ENCODE measurements around the gene CD69.

CD69 gene

DNA sequence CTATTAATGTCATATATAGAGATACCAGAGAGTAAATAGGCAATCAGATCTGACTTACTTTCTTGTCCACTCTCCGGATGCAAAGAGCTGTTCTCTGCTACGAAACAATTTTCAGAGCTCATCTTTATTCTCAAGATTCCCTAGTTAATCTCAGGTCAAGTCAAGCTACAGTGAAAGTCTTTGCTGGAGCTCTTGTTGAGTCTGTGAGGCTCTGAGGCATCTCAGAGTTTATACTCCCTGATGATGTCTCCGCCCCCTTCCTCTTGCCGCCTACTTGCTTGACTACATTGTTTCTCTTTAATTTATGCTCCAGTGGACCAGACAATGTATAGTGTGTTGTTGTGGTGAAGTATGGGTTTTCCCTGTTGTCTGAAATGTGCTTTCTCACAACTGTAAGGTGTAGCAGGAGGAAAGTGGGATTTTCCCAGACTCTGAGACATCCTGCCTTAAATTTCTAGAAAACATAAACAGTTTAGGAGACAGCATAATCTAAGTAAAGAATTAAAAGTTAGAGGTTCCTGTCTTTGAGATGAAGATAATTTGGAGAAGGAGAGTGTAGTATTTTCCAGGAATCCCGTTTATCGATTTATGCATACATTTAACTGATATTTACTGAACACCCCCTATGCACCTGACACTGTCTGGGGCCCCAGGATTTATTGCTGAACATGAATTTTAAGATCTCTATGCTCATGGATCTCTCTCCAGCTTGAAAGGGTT is at the start of gene CD69:
TSS of gene CD69 (minus strand) at position 203 of the 720 bp plus-strand sequence. CDS start at position 122, 81 bp downstream.
- DNase-seq (ENCODE audit: low read depth in 3 of 3), result peak; percentile 54 to 77 (median 77)

DNA sequence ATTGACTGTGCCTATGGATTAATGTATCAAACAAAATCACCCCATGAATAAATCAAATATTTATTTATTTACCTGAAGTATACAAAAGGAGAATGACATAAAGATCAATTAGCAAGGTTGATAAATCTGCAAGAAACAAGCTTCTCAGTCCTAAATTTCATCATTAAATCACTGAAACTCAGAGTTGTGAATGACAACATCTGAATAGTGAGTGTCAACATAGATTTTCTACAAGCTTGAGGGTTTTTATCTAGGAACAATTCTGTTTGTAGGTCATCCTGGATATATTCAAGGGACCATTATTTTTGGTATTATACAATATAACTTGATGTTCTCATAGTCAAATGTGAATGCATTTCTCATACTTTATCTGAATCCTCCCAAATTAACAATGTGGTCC is 49.2 kb upstream of the CD69 start:
- DNase-seq (ENCODE audit: low read depth in 3 of 3), result no peak

DNA sequence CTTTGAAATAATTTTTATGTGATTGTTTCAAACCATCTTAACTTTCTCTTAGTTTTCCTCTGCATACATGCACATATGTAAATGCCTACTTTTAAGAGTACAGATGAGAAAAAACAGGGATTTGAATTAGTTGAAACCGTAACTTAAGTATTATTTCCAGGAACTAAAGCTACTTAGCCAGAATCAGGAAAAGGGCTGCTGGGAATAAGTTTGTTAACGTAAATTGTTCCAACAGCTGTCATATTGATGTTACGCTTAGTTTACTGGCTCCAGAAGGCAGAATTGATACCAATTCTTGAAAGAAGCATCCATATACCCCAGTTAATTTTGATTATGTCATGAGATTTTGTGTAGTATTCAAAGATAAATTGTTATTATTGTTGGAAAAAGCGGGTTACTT is 48.6 kb upstream of the CD69 start:
- no peak for DNase-seq (ENCODE audit: low read depth in 3 of 3)

DNA sequence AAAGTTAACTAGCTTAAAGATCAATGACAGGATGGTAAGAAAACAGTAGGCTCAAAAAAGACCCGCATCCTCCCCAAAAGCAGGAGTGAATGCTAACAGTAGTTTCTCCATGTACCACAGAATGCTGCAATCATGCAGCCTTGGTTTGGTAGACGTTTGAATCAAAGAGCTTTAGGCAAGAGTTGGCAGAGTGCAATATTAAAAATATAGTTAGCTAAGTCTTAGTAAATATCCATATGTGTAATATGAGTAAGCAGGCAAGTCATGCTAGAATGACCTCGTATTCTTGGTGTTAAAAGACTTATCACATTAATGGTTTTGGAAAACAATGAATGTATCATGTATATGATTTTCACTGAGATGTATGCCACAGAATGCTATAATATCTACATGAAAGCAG is 47.8 kb upstream of the CD69 start:
- no peak for DNase-seq (ENCODE audit: low read depth in 3 of 3)

DNA sequence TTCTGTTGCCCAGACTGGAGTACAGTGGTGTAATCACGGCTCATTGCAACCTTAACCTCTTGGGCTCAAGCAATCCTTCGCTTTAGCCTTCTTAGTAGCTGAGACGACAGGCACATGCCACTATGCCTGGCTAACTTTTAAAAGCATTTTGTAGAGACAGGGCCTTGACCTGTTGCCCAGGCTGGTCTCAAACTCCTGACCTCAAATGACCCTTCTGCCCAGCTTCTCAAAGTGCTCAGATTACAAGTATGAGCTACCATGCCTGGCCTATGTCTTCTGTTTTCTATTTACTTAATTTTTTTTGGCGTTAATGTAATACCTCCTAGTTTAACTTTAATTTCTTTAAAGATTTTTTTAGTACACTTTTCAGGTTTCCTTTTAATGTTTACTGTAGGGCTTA is 46.0 kb upstream of the CD69 start:
- no peak for DNase-seq (ENCODE audit: low read depth in 3 of 3)

DNA sequence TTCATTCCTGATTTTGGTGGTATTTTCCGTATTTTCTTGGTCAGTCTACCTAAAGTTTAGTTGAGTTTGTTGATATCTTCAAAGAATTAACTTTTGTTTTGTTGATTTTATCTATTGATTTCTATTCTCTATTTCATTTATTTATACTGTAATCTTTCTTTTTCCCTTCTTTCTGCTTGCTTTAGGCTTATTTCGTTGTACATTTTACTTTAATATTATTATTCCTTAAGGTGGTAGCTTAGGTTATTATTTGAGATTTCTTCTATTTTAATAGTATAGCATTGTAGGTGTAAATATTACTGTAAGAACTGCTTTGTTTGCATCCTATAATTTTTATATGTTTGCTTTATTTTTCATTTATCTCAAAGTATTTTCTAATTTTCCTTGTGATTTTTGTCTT is 45.2 kb upstream of the CD69 start:
- DNase-seq (ENCODE audit: low read depth in 3 of 3), result no peak

DNA sequence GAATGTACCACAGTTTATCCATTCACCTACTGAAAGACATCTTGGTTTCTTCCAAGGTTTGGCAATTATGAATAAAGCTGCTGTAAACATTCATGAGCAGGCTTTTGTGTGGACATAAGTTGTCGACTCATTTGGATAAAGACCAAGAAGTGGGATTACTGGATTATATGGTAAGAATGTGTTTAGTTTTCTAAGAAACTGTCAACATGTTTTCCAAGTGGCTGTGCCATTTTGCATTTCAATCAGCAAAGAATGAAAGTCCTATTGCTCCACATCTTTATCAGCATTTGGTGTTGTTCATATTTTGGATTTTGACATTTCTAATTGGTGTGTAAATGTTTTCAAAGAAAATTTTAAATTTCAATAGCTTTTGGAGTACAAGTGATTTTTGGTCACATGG is 39.3 kb upstream of the CD69 start:
- DNase-seq (ENCODE audit: low read depth in 3 of 3), result no peak

DNA sequence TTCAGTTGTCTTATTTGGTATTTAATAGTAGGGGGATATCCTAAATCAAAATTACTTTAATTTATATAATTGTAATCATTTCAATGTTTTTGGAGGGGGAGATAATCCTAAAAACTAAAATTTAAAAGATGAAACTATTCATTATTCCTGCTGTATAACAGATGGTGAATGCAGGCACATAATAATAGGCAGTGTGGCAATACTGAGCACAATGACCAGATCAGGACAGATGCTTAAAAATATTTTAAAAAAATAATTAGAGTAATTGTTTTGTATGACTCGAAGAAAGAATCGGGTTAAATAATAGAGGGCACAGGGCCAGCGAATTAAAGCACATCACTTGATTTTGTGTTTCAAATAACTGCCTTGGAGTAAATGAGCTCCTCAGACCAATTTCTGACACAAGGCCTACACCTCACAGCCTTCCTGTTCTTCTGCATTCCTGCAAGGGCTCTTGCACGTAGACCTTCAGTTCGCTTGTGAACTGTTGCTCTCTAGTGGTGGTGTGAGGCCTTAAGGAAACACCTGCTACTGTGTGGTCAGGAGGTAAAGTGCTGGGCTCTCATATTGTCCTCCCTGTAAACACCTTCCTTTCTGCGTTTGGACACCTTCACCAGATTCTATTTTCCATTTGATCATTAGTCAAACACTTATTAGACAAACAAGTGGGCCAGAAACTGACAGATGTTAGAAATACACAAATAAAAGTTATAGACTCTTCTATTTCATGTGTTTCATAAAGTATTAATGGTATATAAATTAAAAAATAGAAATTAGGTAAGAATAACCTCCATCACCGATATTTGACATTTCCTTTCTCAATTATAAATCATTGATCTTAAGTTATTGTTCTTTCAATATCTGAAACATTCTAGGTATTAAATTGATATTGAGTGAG is 37.3 kb upstream of the CD69 start:
- peak; percentile 35 to 59 (median 43) for DNase-seq (ENCODE audit: low read depth in 3 of 3)

DNA sequence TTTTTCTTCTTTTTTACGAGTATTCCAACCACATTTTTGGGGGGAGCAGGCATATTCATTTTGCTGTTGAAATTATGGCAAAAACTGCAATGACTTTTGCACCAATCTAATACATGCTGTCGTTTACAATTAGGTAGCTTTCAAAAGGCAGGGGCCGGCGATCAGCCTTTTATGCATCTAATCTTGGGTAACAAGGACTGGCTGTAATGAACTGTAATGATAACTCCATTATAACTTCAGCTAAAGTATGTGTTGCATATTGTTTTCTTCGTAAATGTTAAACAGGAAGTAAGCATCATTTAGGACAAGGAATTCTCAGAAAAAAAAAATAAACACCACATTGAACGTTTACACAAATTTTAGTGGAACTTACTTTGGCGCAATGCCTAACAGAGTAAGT is 36.3 kb upstream of the CD69 start:
- no peak for DNase-seq (ENCODE audit: low read depth in 3 of 3)

DNA sequence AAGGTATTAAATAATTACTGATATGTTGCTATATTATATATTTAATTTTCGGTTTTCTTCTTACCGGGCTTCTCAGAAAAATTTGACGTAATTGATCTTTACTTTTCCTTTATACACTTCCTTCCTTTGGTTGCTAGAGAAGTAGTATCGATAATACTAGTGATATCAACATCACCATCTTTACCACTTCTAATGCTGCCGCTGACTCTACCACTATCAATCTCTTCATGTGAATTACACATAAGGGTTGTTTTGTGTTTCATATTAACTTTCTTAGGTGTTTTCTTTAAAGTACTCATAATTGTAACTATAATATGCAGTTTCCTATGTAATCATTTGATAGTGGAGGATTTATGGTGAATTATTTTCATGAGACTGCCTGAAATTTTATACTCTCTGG is 35.6 kb upstream of the CD69 start:
- no peak for DNase-seq (ENCODE audit: low read depth in 3 of 3)

DNA sequence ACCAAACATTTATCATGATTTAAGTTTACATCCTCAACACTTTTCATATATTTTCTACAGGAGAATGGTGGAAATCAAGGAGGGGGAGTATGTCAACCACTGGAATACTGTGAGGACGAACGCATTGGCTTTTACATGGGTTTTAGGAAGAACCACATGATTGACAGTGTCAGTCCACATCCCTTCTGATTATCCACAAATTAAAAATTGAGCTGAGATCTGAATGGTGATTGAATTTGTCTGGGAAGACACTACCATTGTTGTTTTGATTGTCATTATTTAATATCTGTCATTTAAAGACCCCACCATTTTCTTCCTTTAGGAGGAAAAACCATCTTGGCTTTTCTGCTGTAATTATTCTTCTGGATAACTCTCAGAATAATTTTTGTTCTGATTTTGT is 35.2 kb upstream of the CD69 start:
- no peak for DNase-seq (ENCODE audit: low read depth in 3 of 3)

DNA sequence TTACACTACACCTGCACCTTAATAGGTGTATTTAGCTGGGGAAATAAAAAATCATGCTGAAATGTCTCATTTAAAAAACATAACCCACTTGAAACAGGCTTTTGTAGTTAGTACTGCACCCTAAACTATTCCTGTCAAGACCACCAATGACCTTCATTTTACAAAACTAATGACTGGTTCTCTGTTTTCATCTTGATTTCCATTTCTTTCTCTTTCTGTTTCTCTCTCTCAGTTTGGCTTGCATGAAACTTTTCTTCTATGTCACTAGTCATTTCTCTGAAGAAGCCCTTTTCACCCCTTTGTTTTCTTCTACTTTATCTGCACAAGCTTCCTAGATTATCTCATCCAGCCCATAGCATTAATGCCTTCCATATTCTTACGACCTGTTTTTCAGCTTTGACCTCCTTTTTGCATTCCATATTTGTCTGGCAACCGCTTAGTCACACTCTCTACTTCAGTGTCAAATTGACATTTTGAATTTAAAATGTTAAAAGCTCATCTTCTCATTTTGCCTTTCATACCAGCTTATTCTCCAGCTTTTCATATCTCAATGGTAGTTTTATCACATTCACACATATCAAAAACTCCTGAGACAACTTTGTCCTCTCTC is 33.9 kb upstream of the CD69 start:
- no peak for DNase-seq (ENCODE audit: low read depth in 3 of 3)

DNA sequence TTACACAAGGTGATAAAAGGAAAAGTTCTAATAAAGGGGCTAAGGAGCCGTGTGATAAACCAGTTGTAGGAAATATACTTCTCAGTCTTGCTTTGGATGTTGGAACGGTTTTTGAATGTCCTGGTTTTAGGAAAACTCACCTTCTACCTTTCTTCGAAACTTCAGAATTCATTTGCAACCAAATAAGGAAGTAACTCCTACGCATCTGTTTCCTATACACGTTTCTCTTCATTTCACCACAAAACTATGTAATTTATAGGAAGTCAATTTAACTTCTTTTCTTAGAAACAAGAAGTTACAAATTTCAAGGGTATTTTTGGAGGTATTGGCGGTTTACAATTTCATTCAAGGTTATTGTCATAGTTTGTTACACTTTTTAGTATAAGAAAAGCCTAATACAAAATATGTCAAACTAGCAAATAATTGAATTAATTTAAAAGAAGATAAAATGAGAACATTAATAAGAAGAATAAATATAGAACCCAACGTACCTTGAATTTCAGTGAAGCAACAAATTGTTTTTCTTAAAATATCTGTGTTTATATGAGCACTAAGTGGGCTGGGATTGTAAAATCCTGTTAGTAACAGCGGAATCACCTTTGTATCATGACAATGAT is 33.2 kb upstream of the CD69 start:
- no peak for DNase-seq (ENCODE audit: low read depth in 3 of 3)

DNA sequence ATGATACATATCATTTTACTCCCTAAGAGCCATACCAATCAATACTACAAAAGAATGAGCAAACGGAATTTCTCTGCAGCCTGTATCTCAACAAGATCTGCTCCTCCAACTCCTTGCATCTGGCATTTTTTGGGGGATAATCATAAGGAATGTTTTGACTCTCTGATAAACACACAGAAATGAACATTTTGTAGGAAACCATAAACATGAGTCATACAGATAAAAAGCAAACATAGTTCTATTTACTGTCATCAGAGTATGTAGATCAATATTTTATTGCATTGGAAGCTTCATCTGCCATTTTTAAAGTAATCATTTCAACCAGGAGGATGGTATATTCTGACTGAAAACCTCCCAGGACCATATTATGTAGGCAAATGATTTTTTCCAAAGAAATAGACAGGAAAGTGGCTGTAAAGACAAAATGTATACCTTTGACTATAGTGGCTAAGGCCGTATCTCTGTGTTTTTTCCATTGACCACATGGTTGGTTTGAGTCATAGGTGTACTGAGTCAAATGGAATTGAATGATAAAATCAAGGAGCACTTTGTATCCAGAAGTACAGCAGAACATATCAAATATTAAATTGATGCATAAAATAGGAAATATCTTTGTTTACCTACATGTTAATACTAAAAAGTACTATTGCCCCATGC is 32.4 kb upstream of the CD69 start:
- no peak for DNase-seq (ENCODE audit: low read depth in 3 of 3)

DNA sequence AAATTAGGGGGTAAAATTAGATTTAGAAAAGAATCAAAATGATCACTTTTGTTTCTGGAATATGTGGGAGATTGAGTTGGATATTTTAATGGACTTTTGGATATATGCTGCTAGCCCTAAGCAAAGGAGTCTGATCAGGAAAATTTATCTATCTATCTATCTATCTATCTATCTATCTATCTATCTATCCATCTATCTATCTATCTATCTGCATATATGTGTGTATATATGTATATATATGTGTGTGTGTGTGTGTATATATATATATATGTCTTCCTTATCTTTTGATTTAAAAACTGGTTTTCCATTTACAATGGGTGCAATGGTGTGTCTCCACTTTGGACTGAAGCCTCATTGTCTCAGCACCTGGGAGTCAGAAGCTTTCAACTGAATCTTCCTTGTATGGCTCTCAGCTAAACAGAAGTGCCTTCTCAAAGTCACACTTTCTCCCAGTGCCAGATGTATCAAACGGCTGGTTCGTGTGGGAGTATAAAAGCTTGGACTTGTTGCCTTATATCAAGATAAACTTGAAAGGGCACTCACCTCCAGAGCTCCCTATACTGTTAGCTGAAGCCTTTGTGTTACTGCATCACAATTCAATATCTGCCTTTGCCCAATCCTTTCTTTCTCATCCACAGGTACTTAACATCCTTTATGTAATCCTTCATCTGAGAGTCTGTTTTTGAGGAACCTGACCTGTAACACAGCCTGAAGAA is 31.6 kb upstream of the CD69 start:
- no peak for DNase-seq (ENCODE audit: low read depth in 3 of 3)

DNA sequence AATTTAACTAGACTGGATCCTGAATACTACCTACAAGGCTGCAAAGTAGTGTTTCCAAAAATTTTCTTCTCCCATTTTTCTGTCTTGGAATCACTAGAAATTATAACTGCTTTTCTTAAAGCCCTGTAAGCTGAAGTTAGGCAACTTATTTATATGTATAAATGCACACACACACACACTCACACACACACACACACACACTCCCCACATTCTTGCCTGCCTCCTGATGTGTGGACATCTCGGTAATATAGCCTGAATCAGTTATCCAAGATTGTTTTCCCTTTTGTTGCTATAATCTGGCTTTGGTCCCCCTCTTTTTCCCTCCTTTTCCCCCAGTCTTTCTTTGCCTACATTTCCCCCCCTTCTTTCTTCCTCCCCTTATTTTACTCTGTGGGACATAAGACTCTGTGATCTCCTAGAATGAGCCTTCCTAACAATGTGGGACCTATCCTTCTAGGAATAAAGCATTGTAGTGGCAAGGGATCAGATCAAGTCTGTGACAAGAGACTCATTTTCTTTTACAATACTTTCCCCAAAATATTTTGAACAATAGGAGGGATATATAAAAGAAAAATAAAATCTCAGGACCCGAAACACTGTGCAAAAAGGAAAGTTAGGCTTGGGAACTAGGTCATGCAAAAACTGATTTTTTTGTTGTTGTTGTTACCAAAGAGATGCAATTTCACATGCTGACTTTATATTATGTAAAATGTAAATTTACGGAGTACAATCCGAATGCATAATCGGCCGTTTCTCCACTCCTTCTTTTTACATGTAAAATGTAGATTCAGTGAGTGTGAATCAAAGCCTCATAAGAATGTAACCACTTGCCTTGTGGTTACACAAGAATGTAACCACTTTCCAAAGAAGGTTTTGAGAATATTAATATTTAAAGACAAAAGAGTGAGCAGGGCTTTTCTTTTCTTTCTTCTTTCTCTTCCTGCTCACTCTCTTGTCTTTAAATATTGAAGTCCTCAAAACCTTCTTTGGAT is 26.3 kb upstream of the CD69 start:
- no peak for DNase-seq (ENCODE audit: low read depth in 3 of 3)

DNA sequence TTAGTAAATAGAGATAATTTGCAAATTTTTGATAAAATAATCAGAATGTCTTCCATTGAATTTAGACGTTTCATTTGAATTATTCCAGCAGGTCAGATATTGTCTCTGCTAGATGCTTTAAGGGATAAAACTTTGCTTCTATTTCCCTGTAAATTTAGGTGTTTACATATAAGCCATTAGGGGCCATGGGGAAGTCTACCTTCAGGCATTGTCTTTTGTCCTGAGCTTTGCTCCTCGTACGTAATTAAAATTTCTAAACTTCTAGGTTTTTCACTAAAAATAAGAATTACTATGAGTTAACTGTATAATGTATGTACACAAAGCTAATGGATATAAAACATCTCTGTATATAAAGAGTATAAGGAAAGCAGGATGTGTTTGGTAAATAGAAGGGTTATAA is 24.1 kb upstream of the CD69 start:
- no peak for DNase-seq (ENCODE audit: low read depth in 3 of 3)

DNA sequence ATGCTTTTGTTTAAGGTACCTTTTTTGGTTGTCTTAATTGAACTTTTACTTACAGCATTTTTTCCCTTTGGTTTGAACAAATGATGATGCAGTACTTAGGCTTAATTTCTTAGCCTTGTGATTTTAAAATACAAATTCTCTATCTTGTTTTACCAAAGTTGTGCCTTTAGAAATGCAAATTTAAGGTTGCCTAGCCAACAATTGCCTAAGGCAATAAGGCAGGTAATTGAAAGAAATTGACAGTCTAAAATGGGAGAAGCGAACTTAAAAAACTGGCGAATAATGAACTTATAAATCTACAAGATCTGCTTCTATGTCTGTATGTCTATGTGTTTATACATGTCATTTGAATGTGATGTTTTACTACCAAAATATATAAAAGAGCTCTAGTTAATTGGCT is 23.6 kb upstream of the CD69 start:
- no peak for DNase-seq (ENCODE audit: low read depth in 3 of 3)

DNA sequence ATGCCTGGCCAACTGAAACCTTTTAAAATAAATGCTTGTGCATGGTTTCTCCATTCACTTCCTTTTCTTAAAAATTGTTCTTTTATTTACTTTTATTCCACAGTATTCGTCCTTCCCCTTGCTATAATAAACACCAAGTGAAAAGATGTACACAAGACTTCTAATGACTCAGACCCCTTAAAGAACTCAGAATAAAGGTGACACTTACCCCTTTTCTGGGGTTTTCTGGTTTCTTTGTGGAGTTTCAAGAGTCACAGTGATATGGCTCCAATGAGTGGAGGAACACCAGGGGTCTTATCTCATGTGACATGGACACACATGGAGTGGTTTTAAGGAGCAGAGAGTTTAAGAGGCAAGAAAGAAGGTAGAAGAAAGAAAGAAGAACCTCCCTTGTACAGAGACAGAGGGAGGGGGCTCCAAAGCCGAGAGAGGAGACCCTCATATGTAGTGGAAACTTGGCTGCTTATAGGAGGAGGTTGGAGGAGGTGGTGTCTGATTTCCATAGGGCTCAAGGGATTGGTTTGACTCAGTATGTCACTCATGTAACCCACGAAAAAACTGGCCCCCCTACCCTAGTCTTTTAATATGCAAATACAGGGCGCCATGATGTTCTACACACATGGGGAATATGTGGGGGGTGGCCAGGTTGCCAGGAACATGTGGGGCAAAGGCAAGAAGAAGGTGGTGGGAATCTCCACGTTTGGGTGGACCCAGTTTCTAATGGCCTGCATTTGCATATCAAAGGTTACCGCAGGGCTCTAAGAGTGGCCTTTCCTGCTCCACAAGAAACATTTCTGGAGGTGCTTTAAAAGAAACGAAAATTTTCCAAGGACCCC is 22.1 kb upstream of the CD69 start:
- DNase-seq (ENCODE audit: low read depth in 3 of 3), result no peak

Measured in stimulated activated CD4-positive, alpha-beta T cell treated with anti-CD3 and anti-CD28 coated beads, TNF-alpha, amount 100 ng/mL, for 48 hours (primary cell).